ENCODE measurements around the gene KLF18. TPM values are rescaled to one million over a fixed set of nuclear protein-coding genes. Genes with fewer than 3 reads are reported as not detected.

KLF18 gene
- total RNA-seq, 1 experiment from 2014 or later: 0.07 TPM

DNA sequence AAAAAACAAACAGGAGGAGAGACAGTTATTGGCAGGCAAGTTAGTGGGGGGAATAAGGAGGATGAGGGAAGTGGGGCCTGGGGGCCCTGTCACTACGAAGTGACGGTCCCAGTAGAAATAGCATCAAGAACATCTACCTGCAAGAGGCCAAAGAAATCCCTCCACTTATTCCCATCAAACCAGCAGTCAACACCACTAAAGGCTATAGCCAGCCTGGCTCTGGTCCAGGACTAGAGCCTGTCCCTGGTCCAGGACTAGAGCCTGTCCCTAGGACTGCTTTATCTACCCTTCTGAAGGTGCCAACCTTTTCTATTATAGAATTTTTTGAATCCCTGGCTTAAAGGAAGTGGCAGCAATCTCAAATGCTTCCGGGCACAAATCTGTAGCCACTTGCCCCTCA is 3.2 kb downstream of the KLF18 start:
- CTCF ChIA-PET: no interaction called here
- DNase-seq (ENCODE audit: low read depth, low spot score) (no peak), ATAC-seq (no peak)
- TF ChIP-seq CTCF (IDR thresholded peaks at IDR 0.05 in 2 of 3, conservative IDR thresholded peaks at IDR 0.05 in 1 of 3; ENCODE audit: borderline replicate concordance in 1 of 3, insufficient read depth in 1 of 3, low read depth in 2 of 3, low read length in 2 of 3): no peak
- BruUV-seq (replicated peaks): no TSS peak
- H3K79me2 ChIP-seq (ENCODE audit: insufficient read depth, low read length): no peaks in the 10 kb centered on the region
- no peak overlapping the region for H2AFZ ChIP-seq (ENCODE audit: low read depth, low read length, poor library complexity, severe bottlenecking)
- no peaks in the 10 kb centered on the region for H3K9me2 ChIP-seq (ENCODE audit: insufficient read depth)
- H3K4me3 ChIP-seq (replicated peaks in 1 of 2; ENCODE audit: low read depth in 1 of 2, low read length in 2 of 2): no peak overlapping the region
- H4K20me1 ChIP-seq (ENCODE audit: insufficient read depth): no peaks in the 10 kb centered on the region
- H3K4me1 ChIP-seq (ENCODE audit: control insufficient read depth in 1 of 2, insufficient read depth in 2 of 2, low read length in 2 of 2): no peaks in the 10 kb centered on the region
- intact Hi-C loops (cut with micrococcal nuclease): no loop called here
- POLR2A ChIA-PET: no interaction called here
- no peak overlapping the region for H3K27ac ChIP-seq (ENCODE audit: low read depth, low read length)
- no peak overlapping the region for H3K4me2 ChIP-seq (ENCODE audit: low read length)
- H3K9ac ChIP-seq (ENCODE audit: low read length): no peak overlapping the region
- H3K9me3 ChIP-seq (ENCODE audit: control insufficient read depth in 1 of 2, insufficient read depth in 1 of 2, low read depth in 1 of 2, low read length in 2 of 2): no peaks in the 10 kb centered on the region
- RAD21 ChIA-PET (ENCODE audit: low non-redundant PET in 1 of 2, low total read pairs in 2 of 2, uncharacterized antibody in 2 of 2, unreplicated experiment in 2 of 2): no interaction called here
- H3K27me3 ChIP-seq (ENCODE audit: insufficient read depth, low read length): no peaks in the 10 kb centered on the region
- no peaks in the 10 kb centered on the region for H3K36me3 ChIP-seq (ENCODE audit: control insufficient read depth in 1 of 2, insufficient read depth in 2 of 2, low read length in 2 of 2)

DNA sequence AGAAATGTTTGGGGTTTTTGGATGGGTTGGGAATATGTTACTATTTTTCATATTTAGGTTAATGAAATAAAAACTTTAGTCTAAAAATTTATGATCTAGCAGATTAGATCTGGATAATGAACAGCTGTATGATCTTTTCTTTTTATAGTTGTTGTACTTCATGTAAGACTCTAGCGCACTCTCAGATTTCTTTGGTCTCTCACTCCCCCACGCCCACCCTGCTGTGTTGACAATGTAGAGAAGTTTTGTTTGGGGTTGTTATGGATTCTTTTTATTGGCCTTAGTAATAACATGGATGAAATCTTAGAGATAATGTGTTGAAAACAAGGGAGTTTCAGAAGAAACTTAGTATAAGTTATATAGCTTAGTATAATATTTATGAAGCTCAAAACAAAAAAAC is 5.5 kb downstream of the KLF18 start:
- DNase-seq (ENCODE audit: low read depth, low spot score): no peak
- ChIA-PET RAD21 (ENCODE audit: low non-redundant PET in 1 of 2, low total read pairs in 2 of 2, uncharacterized antibody in 2 of 2, unreplicated experiment in 2 of 2) (no interaction called here), CTCF (no interaction called here), POLR2A (no interaction called here)
- Histone ChIP-seq H3K36me3 (ENCODE audit: control insufficient read depth in 1 of 2, insufficient read depth in 2 of 2, low read length in 2 of 2) (no peaks in the 10 kb centered on the region), H3K9me2 (ENCODE audit: insufficient read depth) (no peaks in the 10 kb centered on the region), H4K20me1 (ENCODE audit: insufficient read depth) (no peaks in the 10 kb centered on the region), H3K27ac (ENCODE audit: low read depth, low read length) (no peak overlapping the region), H2AFZ (ENCODE audit: low read depth, low read length, poor library complexity, severe bottlenecking) (no peak overlapping the region), H3K4me1 (ENCODE audit: control insufficient read depth in 1 of 2, insufficient read depth in 2 of 2, low read length in 2 of 2) (no peaks in the 10 kb centered on the region), H3K9me3 (ENCODE audit: control insufficient read depth in 1 of 2, insufficient read depth in 1 of 2, low read depth in 1 of 2, low read length in 2 of 2) (no peaks in the 10 kb centered on the region), H3K4me3 (replicated peaks in 1 of 2; ENCODE audit: low read depth in 1 of 2, low read length in 2 of 2) (no peak overlapping the region), H3K27me3 (ENCODE audit: insufficient read depth, low read length) (no peaks in the 10 kb centered on the region), H3K9ac (ENCODE audit: low read length) (no peak overlapping the region), H3K4me2 (ENCODE audit: low read length) (no peak overlapping the region), H3K79me2 (ENCODE audit: insufficient read depth, low read length) (no peaks in the 10 kb centered on the region)
- intact Hi-C loops (cut with micrococcal nuclease): no loop called here
- no peak for ATAC-seq
- TF ChIP-seq CEBPB (IDR thresholded peaks at IDR 0.05; ENCODE audit: low read depth) (no peak), ZNF274 (IDR thresholded peaks at IDR 0.05; ENCODE audit: low read depth, low read length) (no peak), JUND (IDR thresholded peaks at IDR 0.05) (no peak), ELF1 (IDR thresholded peaks at IDR 0.05; ENCODE audit: borderline replicate concordance, low read depth) (no peak), FOSL1 (IDR thresholded peaks at IDR 0.05; ENCODE audit: low read depth) (no peak), ATF3 (IDR thresholded peaks at IDR 0.05) (no peak)
- TF ChIP-seq, protein P1, sequence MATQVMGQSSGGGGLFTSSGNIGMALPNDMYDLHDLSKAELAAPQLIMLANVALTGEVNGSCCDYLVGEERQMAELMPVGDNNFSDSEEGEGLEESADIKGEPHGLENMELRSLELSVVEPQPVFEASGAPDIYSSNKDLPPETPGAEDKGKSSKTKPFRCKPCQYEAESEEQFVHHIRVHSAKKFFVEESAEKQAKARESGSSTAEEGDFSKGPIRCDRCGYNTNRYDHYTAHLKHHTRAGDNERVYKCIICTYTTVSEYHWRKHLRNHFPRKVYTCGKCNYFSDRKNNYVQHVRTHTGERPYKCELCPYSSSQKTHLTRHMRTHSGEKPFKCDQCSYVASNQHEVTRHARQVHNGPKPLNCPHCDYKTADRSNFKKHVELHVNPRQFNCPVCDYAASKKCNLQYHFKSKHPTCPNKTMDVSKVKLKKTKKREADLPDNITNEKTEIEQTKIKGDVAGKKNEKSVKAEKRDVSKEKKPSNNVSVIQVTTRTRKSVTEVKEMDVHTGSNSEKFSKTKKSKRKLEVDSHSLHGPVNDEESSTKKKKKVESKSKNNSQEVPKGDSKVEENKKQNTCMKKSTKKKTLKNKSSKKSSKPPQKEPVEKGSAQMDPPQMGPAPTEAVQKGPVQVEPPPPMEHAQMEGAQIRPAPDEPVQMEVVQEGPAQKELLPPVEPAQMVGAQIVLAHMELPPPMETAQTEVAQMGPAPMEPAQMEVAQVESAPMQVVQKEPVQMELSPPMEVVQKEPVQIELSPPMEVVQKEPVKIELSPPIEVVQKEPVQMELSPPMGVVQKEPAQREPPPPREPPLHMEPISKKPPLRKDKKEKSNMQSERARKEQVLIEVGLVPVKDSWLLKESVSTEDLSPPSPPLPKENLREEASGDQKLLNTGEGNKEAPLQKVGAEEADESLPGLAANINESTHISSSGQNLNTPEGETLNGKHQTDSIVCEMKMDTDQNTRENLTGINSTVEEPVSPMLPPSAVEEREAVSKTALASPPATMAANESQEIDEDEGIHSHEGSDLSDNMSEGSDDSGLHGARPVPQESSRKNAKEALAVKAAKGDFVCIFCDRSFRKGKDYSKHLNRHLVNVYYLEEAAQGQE (IDR thresholded peaks at IDR 0.05; ENCODE audit: low read depth): no peak
- BruUV-seq (replicated peaks): no TSS peak
